H9 (cell line): ENCODE data around the gene MGME1. TPM values are rescaled to one million over a fixed set of nuclear protein-coding genes. Genes with fewer than 3 reads are reported as not detected.

Source experiments
- DNase-seq: peaks from one replicate; pipeline ENCODE4 v3.0.0-alpha.2; 2017
- H2AFZ ChIP-seq: one replicate; pipeline ENCODE4 v1.6.1; 2013; ENCODE audit warnings: mild to moderate bottlenecking, low read length, control low read depth, moderate library complexity
- H2AK5ac ChIP-seq: 2 replicates; pipeline ENCODE4 v1.6.1; 2013; ENCODE audit warnings: low read length, control low read depth, mixed read lengths; ENCODE audit not compliant: insufficient read length
- H2BK120ac ChIP-seq: one replicate; pipeline ENCODE4 v1.6.1; 2013; ENCODE audit warnings: low read depth, mild to moderate bottlenecking, low read length, control low read depth, inconsistent platforms; ENCODE audit not compliant: poor library complexity, severe bottlenecking
- H2BK12ac ChIP-seq: 2 replicates; pipeline ENCODE4 v1.6.1; 2013; ENCODE audit warnings: low read length, control low read depth, mixed read lengths, low read depth; ENCODE audit not compliant: insufficient read length
- H2BK15ac ChIP-seq: 2 replicates; pipeline ENCODE4 v1.6.1; 2013; ENCODE audit warnings: low read depth, low read length, control low read depth
- H2BK20ac ChIP-seq: one replicate; pipeline ENCODE4 v1.6.1; 2013; ENCODE audit warnings: low read depth, mild to moderate bottlenecking, low read length, control low read depth, inconsistent platforms; ENCODE audit not compliant: poor library complexity, severe bottlenecking
- H2BK5ac ChIP-seq: 2 replicates; pipeline ENCODE4 v1.6.1; 2013; ENCODE audit warnings: low read length, control low read depth, mixed read lengths; ENCODE audit not compliant: insufficient read length
- H3K14ac ChIP-seq: 2 replicates; pipeline ENCODE4 v1.6.1; 2013; ENCODE audit warnings: low read length, control low read depth; ENCODE audit not compliant: insufficient read depth
- H3K18ac ChIP-seq: 2 replicates; pipeline ENCODE4 v1.6.1; 2013; ENCODE audit warnings: low read depth, mild to moderate bottlenecking, mixed read lengths, low read length, control low read depth; ENCODE audit not compliant: insufficient read length
- H3K23ac ChIP-seq: 2 replicates; pipeline ENCODE4 v1.6.1; 2013; ENCODE audit warnings: low read length, control low read depth, mixed read lengths, low read depth; ENCODE audit not compliant: insufficient read length
- H3K23me2 ChIP-seq: 2 replicates; pipeline ENCODE4 v1.6.1; 2013; ENCODE audit warnings: low read depth, mild to moderate bottlenecking, mixed read lengths, low read length, control low read depth; ENCODE audit not compliant: insufficient read length, poor library complexity, severe bottlenecking
- H3K27ac ChIP-seq: 2 replicates; pipeline ENCODE4 v1.5.1; 2013; ENCODE audit warnings: low read length, control low read depth, mixed read lengths, low read depth; ENCODE audit not compliant: insufficient read length
- H3K27me3 ChIP-seq: 2 replicates; pipeline ENCODE4 v1.6.1; 2013; ENCODE audit warnings: low read length, control low read depth, inconsistent platforms; ENCODE audit not compliant: insufficient read depth
- H3K4ac ChIP-seq: 2 replicates; pipeline ENCODE4 v1.6.1; 2013; ENCODE audit warnings: low read depth, mild to moderate bottlenecking, control low read depth, inconsistent platforms, low read length, moderate library complexity
- H3K4me1 ChIP-seq: 2 replicates; pipeline ENCODE4 v1.6.1; 2013; ENCODE audit warnings: low read length, control low read depth, inconsistent platforms; ENCODE audit not compliant: insufficient read depth
- H3K4me2 ChIP-seq: 2 replicates; pipeline ENCODE4 v1.6.1; 2013; ENCODE audit warnings: low read length, control low read depth, mixed read lengths; ENCODE audit not compliant: insufficient read length, insufficient read depth
- H3K56ac ChIP-seq: 2 replicates; pipeline ENCODE4 v1.6.1; 2013; ENCODE audit warnings: low read depth, mild to moderate bottlenecking, mixed read lengths, low read length, control low read depth; ENCODE audit not compliant: insufficient read length
- H3K79me1 ChIP-seq: 2 replicates; pipeline ENCODE4 v1.6.1; 2013; ENCODE audit warnings: low read depth, mild to moderate bottlenecking, moderate library complexity, low read length, control low read depth, inconsistent platforms; ENCODE audit not compliant: insufficient read depth, poor library complexity, severe bottlenecking
- H3K79me2 ChIP-seq: 2 replicates; pipeline ENCODE4 v1.6.1; 2013; ENCODE audit warnings: low read length, control low read depth, inconsistent platforms; ENCODE audit not compliant: insufficient read depth
- H3K9ac ChIP-seq: 2 replicates; pipeline ENCODE4 v1.6.1; 2013; ENCODE audit warnings: low read length, control low read depth, mixed read lengths; ENCODE audit not compliant: insufficient read length; ENCODE audit errors: extremely low read depth
- H3K9me3 ChIP-seq: one replicate; pipeline ENCODE4 v1.6.1; 2013; ENCODE audit warnings: low read depth, low read length, inconsistent platforms; ENCODE audit not compliant: control insufficient read depth
- H3T11ph ChIP-seq: one replicate; pipeline ENCODE4 v1.6.1; 2013; ENCODE audit warnings: mild to moderate bottlenecking, low read length, control low read depth, inconsistent platforms
- H4K20me1 ChIP-seq: one replicate; pipeline ENCODE4 v1.6.1; 2013; ENCODE audit not compliant: control insufficient read depth, insufficient read length, insufficient read depth
- H4K5ac ChIP-seq: 2 replicates; pipeline ENCODE4 v1.6.1; 2013; ENCODE audit warnings: low read depth, mild to moderate bottlenecking, mixed read lengths, low read length, control low read depth; ENCODE audit not compliant: insufficient read length
- H4K8ac ChIP-seq: replicated peaks from 2 replicates; pipeline ENCODE4 v1.6.1; 2013; ENCODE audit warnings: low read length, control low read depth, mixed read lengths, low read depth; ENCODE audit not compliant: insufficient read length
- H4K91ac ChIP-seq: 2 replicates; pipeline ENCODE4 v1.6.1; 2013; ENCODE audit warnings: low read depth, mild to moderate bottlenecking, moderate library complexity, mixed read lengths, low read length, control low read depth; ENCODE audit not compliant: insufficient read length
- H3K27ac Mint-ChIP-seq, 3 experiments: 2 replicates in 2 of 3; 3 replicates in 1 of 3; pipeline ENCODE4 v1.8.0; 2020 to 2021; ENCODE audit warnings: mixed read lengths in 3 of 3, mild to moderate bottlenecking in 1 of 3, moderate library complexity in 1 of 3
- H3K27me3 Mint-ChIP-seq: 2 replicates; pipeline ENCODE4 v1.8.0; 2021; ENCODE audit warnings: low read depth, mild to moderate bottlenecking, moderate library complexity, mixed read lengths
- H3K36me3 Mint-ChIP-seq, 3 experiments: 2 replicates in 2 of 3; 3 replicates in 1 of 3; pipeline ENCODE4 v1.8.0; 2020 to 2021; ENCODE audit warnings: low read depth in 3 of 3, mixed read lengths in 3 of 3; ENCODE audit not compliant: insufficient read depth in 1 of 3
- H3K4me1 Mint-ChIP-seq, 2 experiments: 2 replicates each; pipeline ENCODE4 v1.8.0; 2020; ENCODE audit warnings: mixed read lengths in 2 of 2
- H3K4me3 Mint-ChIP-seq, 2 experiments: 2 replicates in 1 of 2; 3 replicates in 1 of 2; pipeline ENCODE4 v1.8.0; 2020 to 2021; ENCODE audit warnings: mild to moderate bottlenecking in 2 of 2, mixed read lengths in 2 of 2, moderate library complexity in 1 of 2
- H3K9me3 Mint-ChIP-seq, 2 experiments: 2 replicates in 1 of 2; 3 replicates in 1 of 2; pipeline ENCODE4 v1.8.0; 2020; ENCODE audit warnings: mild to moderate bottlenecking in 2 of 2, mixed read lengths in 2 of 2, moderate library complexity in 1 of 2
- WGBS: extraction: QIAGEN DNeasy Blood & Tissue Kit; methylation state at CpG from one replicate; pipeline ENCODE4 v1.1.7; 2013; ENCODE audit warnings: missing lambda C conversion rate, low lambda C conversion rate, mixed read lengths; ENCODE audit not compliant: insufficient read length; ENCODE audit errors: extremely low coverage; 5-methylcytosine and 5-hydroxymethylcytosine counted together
- total RNA-seq: library from RNA; stranded (reverse); gene quantifications from 2 replicates; pipeline ENCODE4 v1.2.1, GENCODE V29; 2021
- TF ChIP-seq, protein P1 (sequence below): fragments of 200-600 bp; sonication (generic); conservative IDR thresholded peaks from 3 replicates; pipeline ENCODE4 v1.8.0; 2021; ENCODE audit warnings: antibody characterized with exemption, mild to moderate bottlenecking

The MGME1 gene
- total RNA-seq, 1 experiment from 2014 or later = 48.9 TPM

DNA sequence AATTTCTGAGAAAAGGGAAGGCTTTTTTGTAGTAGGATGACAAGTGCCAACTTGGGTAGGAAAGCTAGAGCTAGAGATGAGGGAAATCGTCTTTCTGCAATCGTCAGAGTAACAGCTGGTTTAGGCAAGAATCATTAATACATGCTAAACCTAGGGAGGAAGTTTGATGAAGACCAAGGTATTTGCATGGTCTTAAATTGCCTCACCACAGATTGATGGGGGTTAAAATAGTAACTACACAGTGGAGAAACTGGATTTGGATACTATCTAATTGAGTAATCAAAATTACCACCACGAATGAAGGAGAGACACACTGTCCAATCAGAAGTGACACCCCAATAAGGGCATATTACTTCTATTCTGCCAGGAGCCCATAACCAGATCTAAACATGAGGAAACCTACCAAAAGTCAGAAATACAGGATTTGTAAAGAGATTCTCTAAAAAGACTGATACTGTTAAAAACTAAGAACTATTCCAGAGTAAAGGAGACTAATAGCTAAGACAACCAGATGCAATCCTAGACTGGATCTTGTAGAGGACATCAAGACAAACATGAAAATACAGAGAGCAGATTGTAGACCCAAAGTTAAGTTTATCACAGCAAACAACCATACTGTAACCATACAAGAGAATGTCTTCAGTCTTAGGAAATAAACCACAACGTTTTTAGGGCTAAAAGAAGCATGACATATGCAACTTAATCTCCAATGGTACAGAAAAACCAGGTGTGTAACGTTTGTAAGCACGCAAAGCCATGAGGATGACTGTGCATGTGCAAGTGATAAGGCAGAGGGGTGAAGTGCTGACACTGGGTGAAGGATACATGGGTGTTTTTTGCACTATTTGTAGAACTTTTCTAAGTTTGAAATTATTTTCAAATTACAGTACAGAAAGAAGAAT lies 22.0 kb upstream of the MGME1 start:
- H2BK12ac ChIP-seq = no peak overlapping the region

More for the DNA sequence above, 22.0 kb upstream of the MGME1 start:
- H4K8ac ChIP-seq = no peak overlapping the region
- no peak overlapping the region for H3K14ac ChIP-seq
- no peak overlapping the region for H3T11ph ChIP-seq
- WGBS = no CpG with 5 or more reads among the region's 6 CpGs
- no peaks in the 10 kb centered on the region for H3K79me2 ChIP-seq
- H2BK5ac ChIP-seq = no peak overlapping the region
- H3K4me1 Mint-ChIP-seq = peaks cover 9 to 16% of the 10 kb centered on the region in 2 experiments
- TF ChIP-seq, protein P1, sequence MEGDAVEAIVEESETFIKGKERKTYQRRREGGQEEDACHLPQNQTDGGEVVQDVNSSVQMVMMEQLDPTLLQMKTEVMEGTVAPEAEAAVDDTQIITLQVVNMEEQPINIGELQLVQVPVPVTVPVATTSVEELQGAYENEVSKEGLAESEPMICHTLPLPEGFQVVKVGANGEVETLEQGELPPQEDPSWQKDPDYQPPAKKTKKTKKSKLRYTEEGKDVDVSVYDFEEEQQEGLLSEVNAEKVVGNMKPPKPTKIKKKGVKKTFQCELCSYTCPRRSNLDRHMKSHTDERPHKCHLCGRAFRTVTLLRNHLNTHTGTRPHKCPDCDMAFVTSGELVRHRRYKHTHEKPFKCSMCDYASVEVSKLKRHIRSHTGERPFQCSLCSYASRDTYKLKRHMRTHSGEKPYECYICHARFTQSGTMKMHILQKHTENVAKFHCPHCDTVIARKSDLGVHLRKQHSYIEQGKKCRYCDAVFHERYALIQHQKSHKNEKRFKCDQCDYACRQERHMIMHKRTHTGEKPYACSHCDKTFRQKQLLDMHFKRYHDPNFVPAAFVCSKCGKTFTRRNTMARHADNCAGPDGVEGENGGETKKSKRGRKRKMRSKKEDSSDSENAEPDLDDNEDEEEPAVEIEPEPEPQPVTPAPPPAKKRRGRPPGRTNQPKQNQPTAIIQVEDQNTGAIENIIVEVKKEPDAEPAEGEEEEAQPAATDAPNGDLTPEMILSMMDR = no peak
- H3K27ac ChIP-seq = no peak overlapping the region
- H3K27me3 Mint-ChIP-seq = no peaks in the 10 kb centered on the region
- no peaks in the 10 kb centered on the region for H3K9me3 ChIP-seq
- H2BK20ac ChIP-seq = no peak overlapping the region
- no peak overlapping the region for H2AFZ ChIP-seq
- H3K27me3 ChIP-seq = no peaks in the 10 kb centered on the region
- H3K23me2 ChIP-seq = no peaks in the 10 kb centered on the region
- no peak overlapping the region for H3K4ac ChIP-seq
- peak overlapping the region in 1 of 3 experiments; percentile 41; a peak in 2 of 7 replicates for H3K27ac Mint-ChIP-seq
- H2BK120ac ChIP-seq = no peak overlapping the region
- no peak for DNase-seq
- no peak overlapping the region for H3K4me3 Mint-ChIP-seq
- H3K4me2 ChIP-seq = no peak overlapping the region
- no peak overlapping the region for H3K18ac ChIP-seq
- H3K9me3 Mint-ChIP-seq = no peaks in the 10 kb centered on the region
- no peaks in the 10 kb centered on the region for H3K4me1 ChIP-seq
- peaks cover 85 to 99% (median 98%) of the 10 kb centered on the region in 3 experiments; a peak in 6 of 7 replicates for H3K36me3 Mint-ChIP-seq
- H2AK5ac ChIP-seq = no peak overlapping the region
- no peak overlapping the region for H3K23ac ChIP-seq
- H4K20me1 ChIP-seq = no peaks in the 10 kb centered on the region
- peaks cover 4% of the 10 kb centered on the region for H3K79me1 ChIP-seq
- H4K91ac ChIP-seq = no peak overlapping the region
- no peak overlapping the region for H4K5ac ChIP-seq
- no peak overlapping the region for H2BK15ac ChIP-seq
- H3K56ac ChIP-seq = no peak overlapping the region
- H3K9ac ChIP-seq = no peak overlapping the region
